GM12801 (cell line): ENCODE data around the gene MS4A10.

Source experiments
- TF ChIP-seq, protein P1 (sequence below): IDR thresholded peaks from one replicate; pipeline ENCODE4 v1.5.1; 2011; ENCODE audit warnings: control low read depth; ENCODE audit not compliant: insufficient read length; ENCODE audit errors: extremely low read depth

The MS4A10 gene

DNA sequence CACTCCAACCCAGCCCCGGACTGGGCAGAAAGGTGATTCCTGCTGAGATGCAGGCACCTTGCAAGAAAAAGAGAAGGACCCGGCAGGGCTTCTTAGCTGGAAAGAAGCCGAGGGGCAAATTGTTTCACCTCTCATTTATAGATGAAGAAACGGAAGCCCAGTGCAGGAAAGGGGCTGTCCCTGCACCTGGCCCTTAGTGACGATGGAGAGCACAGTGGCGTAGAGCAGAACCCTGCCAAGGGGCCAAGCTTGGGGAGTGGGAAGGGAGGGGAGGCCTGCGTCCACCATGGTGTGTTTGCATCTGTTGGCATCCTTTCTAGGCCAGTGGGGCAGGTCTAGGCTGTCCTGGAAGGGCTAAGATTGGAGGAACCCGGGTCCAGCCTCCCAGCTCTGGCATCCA lies 36.3 kb upstream of the MS4A10 start:
- TF ChIP-seq, protein P1, sequence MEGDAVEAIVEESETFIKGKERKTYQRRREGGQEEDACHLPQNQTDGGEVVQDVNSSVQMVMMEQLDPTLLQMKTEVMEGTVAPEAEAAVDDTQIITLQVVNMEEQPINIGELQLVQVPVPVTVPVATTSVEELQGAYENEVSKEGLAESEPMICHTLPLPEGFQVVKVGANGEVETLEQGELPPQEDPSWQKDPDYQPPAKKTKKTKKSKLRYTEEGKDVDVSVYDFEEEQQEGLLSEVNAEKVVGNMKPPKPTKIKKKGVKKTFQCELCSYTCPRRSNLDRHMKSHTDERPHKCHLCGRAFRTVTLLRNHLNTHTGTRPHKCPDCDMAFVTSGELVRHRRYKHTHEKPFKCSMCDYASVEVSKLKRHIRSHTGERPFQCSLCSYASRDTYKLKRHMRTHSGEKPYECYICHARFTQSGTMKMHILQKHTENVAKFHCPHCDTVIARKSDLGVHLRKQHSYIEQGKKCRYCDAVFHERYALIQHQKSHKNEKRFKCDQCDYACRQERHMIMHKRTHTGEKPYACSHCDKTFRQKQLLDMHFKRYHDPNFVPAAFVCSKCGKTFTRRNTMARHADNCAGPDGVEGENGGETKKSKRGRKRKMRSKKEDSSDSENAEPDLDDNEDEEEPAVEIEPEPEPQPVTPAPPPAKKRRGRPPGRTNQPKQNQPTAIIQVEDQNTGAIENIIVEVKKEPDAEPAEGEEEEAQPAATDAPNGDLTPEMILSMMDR: no peak

DNA sequence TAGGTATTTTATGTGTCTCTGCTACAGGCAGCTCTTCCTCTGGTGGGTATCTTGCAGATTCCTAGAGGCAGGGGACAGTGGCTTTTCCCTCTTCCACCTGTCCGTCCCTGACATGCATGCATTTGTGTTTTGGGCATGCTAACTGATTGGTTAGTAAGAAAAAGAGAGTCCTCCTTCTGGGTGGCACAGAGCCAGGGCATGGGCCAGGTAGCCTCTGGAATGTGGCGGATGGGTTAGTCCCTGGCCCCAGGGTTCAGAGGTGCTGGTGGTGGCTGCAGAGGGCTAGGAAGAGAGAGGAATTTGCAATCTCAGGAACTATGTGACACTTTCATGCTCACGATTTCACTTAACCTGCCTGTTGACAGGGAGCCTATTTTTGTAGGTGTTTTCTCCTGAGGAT lies 34.2 kb upstream of the MS4A10 start:
- TF ChIP-seq, protein P1: no peak

DNA sequence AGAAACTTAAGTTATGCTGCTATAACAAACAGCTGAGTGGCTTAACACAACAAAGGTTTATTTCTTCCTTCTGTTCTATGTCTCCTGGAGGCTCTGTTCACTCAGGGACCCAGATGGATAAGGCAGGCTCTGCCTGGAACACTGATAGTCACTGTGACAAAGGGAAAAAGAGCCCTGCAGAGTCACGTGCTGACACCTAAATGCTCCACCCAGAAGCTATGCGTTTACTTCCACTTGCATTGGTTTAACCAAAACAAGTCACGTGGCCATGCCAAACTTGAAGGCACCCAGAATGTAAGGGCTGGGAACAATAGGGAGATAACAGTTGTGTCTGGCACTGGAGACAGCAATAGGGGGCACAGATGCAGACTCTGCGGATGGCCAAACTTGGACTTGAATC lies 31.8 kb upstream of the MS4A10 start:
- TF ChIP-seq, protein P1: no peak

DNA sequence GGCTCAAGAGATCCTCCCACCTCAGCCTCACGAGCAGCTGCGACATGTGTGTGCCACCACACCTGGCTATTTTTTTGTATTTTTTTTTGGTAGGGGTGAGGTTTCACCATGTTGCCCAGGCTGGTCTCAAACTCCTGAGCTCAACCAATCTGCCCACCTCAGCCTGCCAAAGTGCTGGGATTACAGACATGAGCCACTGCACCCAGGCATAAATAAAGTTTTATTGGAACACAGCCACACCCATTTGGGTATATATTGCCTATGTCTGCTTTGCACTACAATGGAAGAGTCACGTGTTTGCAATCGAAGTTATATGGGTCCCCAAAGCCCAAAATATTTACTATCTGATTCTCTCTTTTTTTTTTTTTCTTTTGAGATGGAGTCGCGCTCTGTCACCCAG lies 30.2 kb upstream of the MS4A10 start:
- TF ChIP-seq, protein P1: no peak

DNA sequence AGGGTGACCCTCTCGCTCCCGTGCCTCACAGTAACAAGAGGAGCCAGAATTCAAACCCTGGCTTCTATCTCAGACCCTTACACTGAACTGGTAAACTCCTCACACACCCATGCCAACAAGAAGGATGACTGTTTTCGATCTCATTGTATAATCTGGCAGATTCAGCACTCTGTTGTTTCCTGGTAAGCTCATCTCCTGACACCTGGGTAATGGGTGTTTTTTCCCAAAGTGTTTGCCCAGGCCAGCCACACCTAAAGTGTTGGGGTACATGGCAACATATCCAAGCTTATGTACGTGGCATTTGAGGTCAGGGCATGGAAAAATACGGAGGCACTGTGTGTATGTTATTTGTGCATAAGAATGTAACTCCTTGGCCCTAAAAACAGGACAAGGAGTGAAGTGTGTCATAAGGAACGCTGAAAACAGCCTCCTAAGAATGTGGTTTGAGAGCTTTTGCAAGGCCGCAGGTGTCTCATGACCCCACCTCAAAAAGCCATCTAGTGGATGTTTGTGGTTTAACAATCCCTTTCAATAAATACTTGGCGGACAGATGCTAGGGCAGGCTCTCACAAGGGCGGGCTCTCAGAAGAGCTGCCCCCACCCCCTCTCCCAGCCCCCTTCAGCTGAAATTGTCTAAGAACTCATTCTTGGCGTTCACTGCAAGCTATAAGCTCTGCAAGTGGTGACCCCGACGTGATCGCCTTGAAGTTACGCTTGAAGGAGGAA lies 28.7 kb upstream of the MS4A10 start, which contains the start of gene MS4A15:
Gene MS4A15 (plus strand): TSS at position 561 of the 726 bp plus-strand sequence. CDS start 6,867 bp downstream, outside the sequence.
- TF ChIP-seq, protein P1: no peak

DNA sequence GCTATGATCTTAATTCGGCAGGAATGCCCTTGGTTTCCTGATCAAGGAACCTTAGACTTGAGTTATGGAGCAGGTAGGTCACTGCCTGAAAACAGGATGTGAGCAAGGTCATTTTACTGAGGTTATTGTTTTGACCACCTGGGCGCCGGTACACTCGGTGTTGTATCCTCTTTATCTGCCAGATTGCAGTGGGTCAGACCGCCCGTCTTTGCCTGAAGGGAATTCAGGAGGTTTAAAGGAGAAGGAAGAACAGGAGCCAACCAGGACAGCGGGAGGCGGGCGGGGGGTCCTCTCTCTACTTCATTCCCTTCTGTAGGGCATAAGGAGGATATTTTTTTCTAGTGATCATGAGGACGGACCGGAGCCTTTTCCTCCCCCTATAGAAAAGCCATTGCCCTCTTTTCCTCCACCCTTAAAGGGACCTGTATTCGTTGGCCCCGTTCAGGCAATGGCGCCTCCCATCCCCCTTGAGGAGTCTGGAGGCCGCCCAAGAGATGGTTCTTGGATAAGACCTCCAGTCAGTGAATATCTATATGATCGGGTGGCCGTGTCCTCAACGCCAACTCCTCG lies 27.8 kb upstream of the MS4A10 start:
- TF ChIP-seq, protein P1: no peak

DNA sequence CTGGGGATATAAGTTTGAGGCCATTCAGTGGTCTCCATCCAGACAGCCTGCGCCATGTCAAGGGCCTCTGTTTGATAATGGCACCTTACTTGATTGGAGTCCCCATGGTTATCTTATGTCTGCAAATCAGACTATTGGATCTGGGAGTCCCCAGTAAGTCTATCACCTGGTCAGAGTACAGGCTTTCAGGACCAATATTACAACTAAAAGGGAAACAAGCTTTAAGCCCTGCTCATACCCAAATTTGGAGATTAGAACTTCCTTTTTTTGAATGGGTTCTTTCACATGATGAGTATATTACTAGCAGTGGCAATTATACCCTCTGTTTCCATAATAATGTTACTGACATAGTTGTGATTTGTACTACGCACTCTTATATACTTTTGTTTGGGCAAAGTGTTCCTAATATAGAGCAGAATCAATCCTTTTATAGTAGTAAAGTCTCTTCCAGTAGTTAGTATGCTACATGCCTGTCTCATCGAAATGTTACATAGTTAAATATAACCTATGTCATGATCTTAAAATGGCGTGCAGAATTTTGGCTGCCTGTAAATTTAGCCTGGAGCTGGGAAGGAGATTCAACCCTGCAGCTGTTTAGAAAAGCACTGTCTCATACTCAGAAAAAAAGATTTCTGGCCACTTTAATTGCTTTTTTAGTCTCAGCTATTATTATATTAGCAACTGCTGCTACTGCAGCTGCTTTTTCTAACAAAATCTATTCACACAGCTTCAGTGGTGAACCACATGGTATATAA lies 23.5 kb upstream of the MS4A10 start:
- TF ChIP-seq, protein P1: no peak
